Naive thymus-derived CD8-positive, alpha-beta T cell (primary cell): ENCODE results near the gene CLEC16A. TPM values are rescaled to one million over a fixed set of nuclear protein-coding genes. Genes with fewer than 3 reads are reported as not detected.
A peak's percentile ranks its signal among the peaks of the same experiment; 100 is the strongest.

Source experiments
- ATAC-seq, 2 donors: fragments of 150-1000 bp; cut with Tn5 transposase in 1 of 2; sonication (Bioruptor Pico), chemical (Tn5 transposase) in 1 of 2; 1 replicate in 1 of 2; 2 replicates in 1 of 2; pipeline ENCODE4 v1.10.0; 2021; ENCODE audit warnings: mild to moderate bottlenecking in 2 of 2, moderate library complexity in 2 of 2
- POLR2A ChIA-PET: fragments of 350-600 bp; sonication (Branson Sonifier 250); formaldehyde crosslinking; loops from one replicate; lab custom pipeline; 2021; ENCODE audit warnings: antibody characterized with exemption; lab: Charles Lee
- DNase-seq, 10 donors: peaks; one replicate each; pipeline versions ENCODE4 v3.0.0 to v3.0.0-alpha.2; 2020 to 2022
- H3K27ac Mint-ChIP-seq, 10 donors: one replicate each; pipeline ENCODE4 v1.8.0; 2020 to 2022; ENCODE audit warnings: mild to moderate bottlenecking in 10 of 10, mixed read lengths in 10 of 10, moderate library complexity in 4 of 10, inconsistent platforms in 1 of 10
- H3K27me3 Mint-ChIP-seq, 5 donors: one replicate each; pipeline ENCODE4 v1.8.0; 2021 to 2022; ENCODE audit warnings: mixed read lengths in 5 of 5
- H3K36me3 Mint-ChIP-seq, 3 donors: one replicate each; pipeline ENCODE4 v1.8.0; 2020 to 2022; ENCODE audit warnings: mixed read lengths in 3 of 3, mild to moderate bottlenecking in 2 of 3, inconsistent platforms in 1 of 3
- H3K4me1 Mint-ChIP-seq, 4 donors: one replicate each; pipeline ENCODE4 v1.8.0; 2021 to 2022; ENCODE audit warnings: mixed read lengths in 4 of 4
- H3K4me3 Mint-ChIP-seq, 10 donors: one replicate each; pipeline ENCODE4 v1.8.0; 2020 to 2022; ENCODE audit warnings: mild to moderate bottlenecking in 10 of 10, mixed read lengths in 10 of 10, moderate library complexity in 6 of 10, inconsistent platforms in 1 of 10
- H3K9me3 Mint-ChIP-seq, 9 donors: one replicate each; pipeline ENCODE4 v1.8.0; 2020 to 2022; ENCODE audit warnings: mixed read lengths in 9 of 9, mild to moderate bottlenecking in 3 of 9, inconsistent platforms in 1 of 9, moderate library complexity in 1 of 9
- polyA plus RNA-seq, 3 donors: library from polyadenylated mRNA; unstranded; fragments of 300-500 nt; fragmentation: Illumina TruSeq; gene quantifications; one replicate each; pipeline ENCODE4 v1.2.3, GENCODE V29; 2021
- total RNA-seq, 8 experiments: library from RNA in 2 of 8; stranded (reverse) in 2 of 8; gene quantifications; one replicate each; pipeline ENCODE4 v1.2.3 and lab custom pipeline; 2021 to 2026

Gene CLEC16A
- total and polyA plus RNA-seq, 5 experiments from 2014 or later: 8.5 to 28.8 (median 19.4) TPM

GRCh38 chr16:11145819-11146211, 201.5 kb downstream of the CLEC16A start:
- H3K4me1 Mint-ChIP-seq: peaks cover 5 to 21% (median 11%) of the 10 kb centered on the region in 4 donors
- no peak for ATAC-seq
- no peaks in the 10 kb centered on the region for H3K9me3 Mint-ChIP-seq
- peaks cover 0 to 22% (median 4%) of the 10 kb centered on the region in 3 donors for H3K36me3 Mint-ChIP-seq
- H3K27me3 Mint-ChIP-seq: no peaks in the 10 kb centered on the region
- H3K4me3 Mint-ChIP-seq: no peak overlapping the region
- H3K27ac Mint-ChIP-seq: peak overlapping the region in 2 of 10 donors; percentile 47 to 50
- POLR2A ChIA-PET: no interaction called here
- peak in 1 of 10 donors; percentile 18 for DNase-seq

DNA sequence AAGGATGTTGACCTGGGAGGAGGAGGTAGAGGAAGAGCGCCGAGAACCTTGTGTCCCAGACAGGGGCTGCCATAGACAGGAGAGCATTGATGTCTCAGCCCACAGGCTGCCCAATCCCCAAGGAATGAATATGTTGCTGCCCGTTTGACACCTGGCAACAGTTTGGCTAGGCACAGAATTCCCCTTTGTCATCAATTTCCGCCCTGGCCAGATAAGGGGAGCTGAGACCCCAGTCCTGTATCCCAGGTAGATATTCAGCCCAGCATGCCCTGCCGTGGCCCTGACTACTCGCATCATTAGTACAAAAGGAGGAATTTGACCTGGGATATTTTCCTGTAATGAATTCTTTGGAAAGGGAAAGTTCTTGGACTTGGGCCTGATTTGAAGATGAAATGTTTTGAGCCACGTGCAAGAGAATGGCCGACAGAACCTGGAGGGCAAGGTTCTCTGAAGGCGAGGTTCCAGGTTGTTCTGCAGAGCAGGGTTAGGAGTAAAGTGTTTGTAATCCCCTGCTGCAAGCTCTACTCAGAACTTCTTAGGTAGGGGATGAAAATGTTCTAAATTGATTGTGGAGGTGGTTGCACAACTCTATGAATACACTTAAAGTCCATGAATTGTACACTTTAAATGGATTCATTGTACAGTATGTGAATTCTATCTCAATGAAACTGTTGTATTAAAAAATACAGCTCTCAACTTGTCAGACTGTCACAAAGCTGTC, 202.8 kb downstream of the CLEC16A start:
- H3K27ac Mint-ChIP-seq: no peak overlapping the region
- no peak overlapping the region for H3K4me3 Mint-ChIP-seq
- no peak for DNase-seq

GRCh38 chr16:11147754-11148444, 203.5 kb downstream of the CLEC16A start:
- Mint-ChIP-seq H3K9me3 (no peaks in the 10 kb centered on the region), H3K27me3 (no peaks in the 10 kb centered on the region), H3K4me3 (no peak overlapping the region), H3K36me3 (peaks cover 0 to 23% (median 4%) of the 10 kb centered on the region in 3 donors), H3K27ac (no peak overlapping the region), H3K4me1 (peaks cover 6 to 15% (median 12%) of the 10 kb centered on the region in 4 donors)
- no peak for ATAC-seq
- no peak for DNase-seq
- POLR2A ChIA-PET: no interaction called here

More for the DNA sequence above, 202.8 kb downstream of the CLEC16A start:
- Mint-ChIP-seq H3K27me3 (no peaks in the 10 kb centered on the region), H3K36me3 (peaks cover 0 to 23% (median 4%) of the 10 kb centered on the region in 3 donors), H3K4me1 (peaks cover 3 to 16% (median 10%) of the 10 kb centered on the region in 4 donors), H3K9me3 (no peaks in the 10 kb centered on the region)
- POLR2A ChIA-PET: no interaction called here
- ATAC-seq: no peak

GRCh38 chr16:11149011-11149616, 204.8 kb downstream of the CLEC16A start:
- Mint-ChIP-seq H3K36me3 (peaks cover 0 to 22% (median 4%) of the 10 kb centered on the region in 3 donors), H3K27me3 (no peaks in the 10 kb centered on the region), H3K4me1 (peaks cover 7 to 15% (median 11%) of the 10 kb centered on the region in 4 donors), H3K27ac (peak overlapping the region in 1 of 10 donors; percentile 15), H3K4me3 (no peak overlapping the region), H3K9me3 (no peaks in the 10 kb centered on the region)
- POLR2A ChIA-PET: no interaction called here
- ATAC-seq: no peak
- DNase-seq: no peak

DNA sequence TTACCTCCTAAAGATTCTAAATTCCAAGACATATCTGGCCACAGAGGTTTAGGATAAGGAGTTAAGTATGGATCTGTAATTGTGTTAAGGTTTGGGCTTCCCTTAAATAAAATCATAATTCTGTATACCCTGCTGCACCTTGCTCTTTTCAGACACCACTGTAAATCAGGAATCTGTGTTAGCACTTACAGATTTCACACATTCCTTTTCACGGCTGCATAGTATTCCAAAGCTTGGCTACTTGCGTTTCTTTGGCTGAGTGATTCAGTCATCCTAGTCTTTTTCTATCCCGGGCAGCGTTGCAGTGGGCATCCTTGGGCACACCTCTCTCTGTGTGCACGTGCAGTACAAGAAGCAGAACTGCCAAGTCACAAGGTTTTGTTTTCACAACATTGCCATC, 205.8 kb downstream of the CLEC16A start:
- Mint-ChIP-seq H3K36me3 (peaks cover 0 to 22% (median 4%) of the 10 kb centered on the region in 3 donors), H3K4me1 (peaks cover 7 to 15% (median 11%) of the 10 kb centered on the region in 4 donors), H3K27me3 (no peaks in the 10 kb centered on the region), H3K4me3 (no peak overlapping the region), H3K27ac (no peak overlapping the region), H3K9me3 (no peaks in the 10 kb centered on the region)
- DNase-seq: no peak
- POLR2A ChIA-PET: no interaction called here
- ATAC-seq: no peak

- H3K27ac Mint-ChIP-seq: peak overlapping the region in 1 of 10 donors; percentile 38
- H3K4me3 Mint-ChIP-seq: no peak overlapping the region
- no peaks in the 10 kb centered on the region for H3K9me3 Mint-ChIP-seq
- peaks cover 7 to 20% (median 12%) of the 10 kb centered on the region in 4 donors for H3K4me1 Mint-ChIP-seq
- no peaks in the 10 kb centered on the region for H3K27me3 Mint-ChIP-seq
- DNase-seq: no peak
- POLR2A ChIA-PET: no interaction called here
- ATAC-seq: no peak
- H3K36me3 Mint-ChIP-seq: peaks cover 0 to 20% (median 4%) of the 10 kb centered on the region in 3 donors
Measured at GRCh38 chr16:11151156-11151884, 207.0 kb downstream of the CLEC16A start.

DNA sequence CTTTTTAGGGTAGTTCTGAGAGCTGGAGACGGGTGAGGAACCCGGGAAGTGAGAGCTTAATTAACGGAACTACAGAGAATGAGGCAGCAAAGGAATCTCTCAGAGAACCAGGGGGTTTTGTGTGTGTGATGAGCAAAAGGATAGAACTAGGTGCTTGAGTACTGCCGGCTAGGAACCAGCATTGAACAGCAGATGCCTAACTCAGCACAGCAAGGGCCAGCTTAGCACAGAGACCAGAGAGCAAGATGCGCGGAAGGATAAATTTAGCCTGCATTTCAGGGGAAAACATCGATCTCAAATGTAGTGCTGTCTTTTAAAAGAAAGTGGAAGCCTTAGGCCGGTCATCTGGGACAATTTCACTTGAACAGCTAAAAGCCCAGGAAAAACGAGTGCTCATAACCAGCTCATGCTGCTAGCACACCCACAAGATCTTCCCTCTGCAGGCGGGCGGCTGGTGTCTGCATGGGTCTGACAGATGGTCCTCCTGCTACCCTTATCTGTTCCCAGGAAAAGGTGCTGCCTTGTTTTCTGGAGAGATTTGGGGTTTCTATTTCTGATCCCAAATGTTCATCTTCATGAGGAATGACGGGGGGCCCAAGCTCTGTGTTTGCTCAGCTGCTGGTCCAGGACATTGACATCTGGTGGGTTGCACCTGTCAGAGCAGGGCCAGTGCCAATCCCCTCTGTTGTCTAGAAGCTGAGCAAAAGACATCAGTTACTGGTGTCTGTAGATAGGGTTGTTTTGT, 207.7 kb downstream of the CLEC16A start:
- H3K27me3 Mint-ChIP-seq: no peaks in the 10 kb centered on the region
- no peaks in the 10 kb centered on the region for H3K9me3 Mint-ChIP-seq
- POLR2A ChIA-PET: no interaction called here
- H3K27ac Mint-ChIP-seq: peak overlapping the region in 1 of 10 donors; percentile 17
- no peak overlapping the region for H3K4me3 Mint-ChIP-seq
- peaks cover 10 to 23% (median 15%) of the 10 kb centered on the region in 4 donors for H3K4me1 Mint-ChIP-seq
- DNase-seq (no peak), ATAC-seq (no peak)
- H3K36me3 Mint-ChIP-seq: peaks cover 0 to 20% (median 4%) of the 10 kb centered on the region in 3 donors

DNA sequence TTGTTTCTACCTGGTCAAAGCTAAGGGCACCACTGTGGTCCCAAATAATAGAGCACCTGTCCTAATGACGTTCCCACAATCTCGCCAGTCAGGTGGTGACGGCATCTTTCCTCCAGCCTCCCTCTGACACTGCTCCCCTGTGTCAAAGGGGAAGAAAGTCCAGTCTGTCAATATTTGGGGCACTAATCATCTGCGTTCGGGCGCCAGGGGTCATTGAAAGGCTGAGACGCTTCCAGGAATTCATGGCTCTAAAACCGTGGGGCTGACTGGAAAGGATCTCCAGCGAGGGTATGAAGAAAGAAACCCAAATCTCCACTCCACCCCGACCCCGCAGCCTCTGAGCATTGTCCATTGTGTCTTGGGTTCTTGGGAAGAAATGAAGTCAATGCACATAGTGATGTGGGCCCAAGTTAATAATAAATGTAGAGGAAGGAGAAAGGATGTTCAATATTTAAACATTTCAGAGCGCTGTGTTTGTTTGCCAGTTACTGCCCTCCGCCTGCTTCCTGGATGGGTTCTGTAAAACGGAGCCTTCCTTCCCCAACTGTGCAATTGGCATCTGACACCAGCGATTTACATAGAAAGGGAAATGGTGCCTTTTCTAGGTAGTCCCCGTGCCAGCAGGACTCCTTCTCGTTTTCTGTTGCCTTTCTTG, 208.4 kb downstream of the CLEC16A start:
- POLR2A ChIA-PET: no interaction called here
- DNase-seq (no peak), ATAC-seq (no peak)
- H3K9me3 Mint-ChIP-seq: no peaks in the 10 kb centered on the region
- H3K4me1 Mint-ChIP-seq: peaks cover 10 to 27% (median 20%) of the 10 kb centered on the region in 4 donors
- peak overlapping the region in 2 of 10 donors; percentile 27 to 47 for H3K27ac Mint-ChIP-seq
- H3K36me3 Mint-ChIP-seq: peaks cover 0 to 20% (median 4%) of the 10 kb centered on the region in 3 donors
- H3K4me3 Mint-ChIP-seq: no peak overlapping the region
- H3K27me3 Mint-ChIP-seq: no peaks in the 10 kb centered on the region

- no peaks in the 10 kb centered on the region for H3K27me3 Mint-ChIP-seq
- POLR2A ChIA-PET: no interaction called here
- H3K4me1 Mint-ChIP-seq: peaks cover 10 to 31% (median 22%) of the 10 kb centered on the region in 4 donors
- H3K9me3 Mint-ChIP-seq: no peaks in the 10 kb centered on the region
- H3K27ac Mint-ChIP-seq: no peak overlapping the region
- H3K36me3 Mint-ChIP-seq: peaks cover 0 to 6% (median 0%) of the 10 kb centered on the region in 3 donors
- no peak overlapping the region for H3K4me3 Mint-ChIP-seq
- DNase-seq: no peak
- no peak for ATAC-seq
Measured at GRCh38 chr16:11155284-11155806, 211.0 kb downstream of the CLEC16A start.

DNA sequence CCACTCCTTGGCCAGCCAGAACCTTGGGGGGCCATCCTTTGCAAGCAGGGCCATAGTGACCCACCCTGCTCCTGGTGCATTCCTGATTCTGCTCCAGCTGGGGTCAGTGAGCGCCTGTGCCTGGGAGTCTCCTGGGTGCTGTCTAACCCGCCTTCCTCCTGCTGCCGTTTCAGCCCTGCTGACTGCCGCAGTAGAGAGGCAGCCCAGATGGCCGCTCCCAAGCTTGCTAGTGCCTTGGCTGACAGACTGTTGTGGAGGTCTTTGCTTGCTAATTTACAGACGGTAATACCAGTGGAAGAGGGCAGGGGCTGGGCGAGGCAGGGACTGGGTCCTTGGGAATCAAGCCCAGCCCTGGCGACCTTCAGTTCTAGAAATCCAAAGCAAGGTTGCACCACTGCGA, 212.0 kb downstream of the CLEC16A start:
- H3K4me1 Mint-ChIP-seq: peaks cover 11 to 33% (median 25%) of the 10 kb centered on the region in 4 donors
- ATAC-seq: no peak

GRCh38 chr16:11157143-11157542, 212.8 kb downstream of the CLEC16A start:
- H3K4me1 Mint-ChIP-seq: peaks cover 11 to 32% (median 22%) of the 10 kb centered on the region in 4 donors
- no peak overlapping the region for H3K27ac Mint-ChIP-seq

More for the DNA sequence above, 212.0 kb downstream of the CLEC16A start:
- H3K36me3 Mint-ChIP-seq: peaks cover 0 to 8% (median 0%) of the 10 kb centered on the region in 3 donors
- DNase-seq: no peak
- POLR2A ChIA-PET: no interaction called here
- H3K27me3 Mint-ChIP-seq: no peaks in the 10 kb centered on the region
- H3K4me3 Mint-ChIP-seq: no peak overlapping the region
- H3K9me3 Mint-ChIP-seq: no peaks in the 10 kb centered on the region
- H3K27ac Mint-ChIP-seq: peak overlapping the region in 1 of 10 donors; percentile 27

More at GRCh38 chr16:11157143-11157542, 212.8 kb downstream of the CLEC16A start:
- ATAC-seq: no peak
- H3K9me3 Mint-ChIP-seq: no peaks in the 10 kb centered on the region
- DNase-seq: no peak
- POLR2A ChIA-PET: no interaction called here
- H3K36me3 Mint-ChIP-seq: peaks cover 0 to 8% (median 0%) of the 10 kb centered on the region in 3 donors
- no peak overlapping the region for H3K4me3 Mint-ChIP-seq
- H3K27me3 Mint-ChIP-seq: no peaks in the 10 kb centered on the region
